Vagina (tissue), 2 donors: Measurements from ENCODE around the gene ZBTB7A. TPM values are rescaled to one million over a fixed set of nuclear protein-coding genes. Genes with fewer than 3 reads are reported as not detected.
"Not testable (repeated sequence)": the region's sequence is repeated elsewhere in the genome, so short reads cannot be mapped to it uniquely, and the experiment has no call there.

Source experiments
- DNase-seq, 2 donors: peaks; one replicate each; pipeline ENCODE4 v3.0.0-alpha.2; 2017; ENCODE audit errors: extremely low spot score in 2 of 2
- H3K27ac ChIP-seq: fragments of 200-600 bp; sonication (generic); one replicate; pipeline ENCODE4 v1.5.1; 2019
- H3K27me3 ChIP-seq: fragments of 200-600 bp; sonication (generic); one replicate; pipeline ENCODE4 v1.5.1; 2019
- H3K36me3 ChIP-seq, 2 donors: fragments of 200-600 bp; sonication (generic); one replicate each; pipeline ENCODE4 v1.5.1; 2017 to 2019
- H3K4me1 ChIP-seq: fragments of 200-600 bp; sonication (generic); one replicate; pipeline ENCODE4 v1.5.1; 2019
- H3K4me3 ChIP-seq, 2 donors: fragments of 200-600 bp; sonication (generic); 1 replicate in 1 of 2; 2 replicates in 1 of 2; pipeline ENCODE4 v1.5.1; 2016 to 2019
- H3K9me3 ChIP-seq: fragments of 200-600 bp; sonication (generic); one replicate; pipeline ENCODE4 v1.5.1; 2019
- CTCF ChIP-seq, 3 experiments: fragments of 450-650 bp in 2 of 3; fragments of 200-600 bp in 1 of 3; sonication (generic) in 1 of 3; IDR thresholded peaks; one replicate each; pipeline ENCODE4 v1.5.1; 2017 to 2019; ENCODE audit warnings: antibody characterized with exemption in 3 of 3, mild to moderate bottlenecking in 2 of 3, moderate library complexity in 2 of 3
- POLR2A ChIP-seq, 2 donors: fragments of 450-650 bp; IDR thresholded peaks; one replicate each; pipeline ENCODE4 v1.6.1; 2017; ENCODE audit warnings: antibody characterized with exemption in 2 of 2, mild to moderate bottlenecking in 2 of 2, moderate library complexity in 2 of 2
- POLR2AphosphoS5 ChIP-seq, 2 donors: sonication (generic); formaldehyde crosslinking; IDR thresholded peaks; one replicate each; pipeline ENCODE4 v1.9.0; 2017; ENCODE audit warnings: antibody characterized with exemption in 2 of 2, mild to moderate bottlenecking in 2 of 2, low read depth in 1 of 2; ENCODE audit not compliant: insufficient read depth in 1 of 2
- intact Hi-C: fragments of 100-400 bp; cut with DNase I; formaldehyde crosslinking; loops from one replicate; pipeline ENCODE4 v1.15.1; 2023
- total RNA-seq: library from RNA; depleted of rRNA; stranded (reverse); fragments of >200 nt; gene quantifications from one replicate; pipeline ENCODE4 v1.2.3, GENCODE V29; 2016

The ZBTB7A gene
- total RNA-seq, 1 donor from 2014 or later, result 60.6 TPM

- no peaks in the 10 kb centered on the region for H3K27me3 ChIP-seq
- TF ChIP-seq CTCF (IDR thresholded peaks at IDR 0.05) (no peak), POLR2AphosphoS5 (IDR thresholded peaks at IDR 0.05; ENCODE audit: insufficient read depth in 1 of 2, low read depth in 1 of 2) (no peak), POLR2A (IDR thresholded peaks at IDR 0.05) (no peak)
- H3K9me3 ChIP-seq, result no peaks in the 10 kb centered on the region
- peaks cover 57% of the 10 kb centered on the region for H3K4me1 ChIP-seq
- no peak overlapping the region for H3K4me3 ChIP-seq
- intact Hi-C loops, result no loop called here
- no peak overlapping the region for H3K27ac ChIP-seq
- DNase-seq, result no peak
- peaks cover 0 to 9% of the 10 kb centered on the region in 2 donors for H3K36me3 ChIP-seq
Observed at GRCh38 chr19:4010808-4011110, 55.9 kb downstream of the ZBTB7A start.

- peaks cover 0 to 9% of the 10 kb centered on the region in 2 donors for H3K36me3 ChIP-seq
- intact Hi-C loops, result loop anchor here (5.0 kb wide), 1 partner anchor 52 kb away; no protein-coding TSS in a partner anchor
- no peaks in the 10 kb centered on the region for H3K9me3 ChIP-seq
- no peak overlapping the region for H3K4me3 ChIP-seq
- no peak overlapping the region for H3K27ac ChIP-seq
- no peak for DNase-seq
- H3K27me3 ChIP-seq, result no peaks in the 10 kb centered on the region
- H3K4me1 ChIP-seq, result peaks cover 51% of the 10 kb centered on the region
- TF ChIP-seq POLR2A (IDR thresholded peaks at IDR 0.05), result no peak
- no peak for TF ChIP-seq CTCF (IDR thresholded peaks at IDR 0.05)
- no peak for TF ChIP-seq POLR2AphosphoS5 (IDR thresholded peaks at IDR 0.05; ENCODE audit: insufficient read depth in 1 of 2, low read depth in 1 of 2)
Observed at GRCh38 chr19:4009990-4010807, 56.5 kb downstream of the ZBTB7A start.

- H3K4me3 ChIP-seq, result peak overlapping the region; percentile 92 to 96
- H3K27me3 ChIP-seq, result no peaks in the 10 kb centered on the region
- peaks cover 0 to 2% of the 10 kb centered on the region in 2 donors for H3K36me3 ChIP-seq
- peaks cover 44% of the 10 kb centered on the region for H3K4me1 ChIP-seq
- H3K27ac ChIP-seq, result peak overlapping the region; percentile 93
- intact Hi-C loops, result loop anchor here (1.0 to 5.0 kb wide), 2 partner anchors 54 to 116 kb away; partner anchors contain the start of gene MAP2K2
- no peak for TF ChIP-seq POLR2AphosphoS5 (IDR thresholded peaks at IDR 0.05; ENCODE audit: insufficient read depth in 1 of 2, low read depth in 1 of 2)
- TF ChIP-seq POLR2A (IDR thresholded peaks at IDR 0.05), result no peak
- TF ChIP-seq CTCF (IDR thresholded peaks at IDR 0.05), result no peak
- DNase-seq, result no peak
- H3K9me3 ChIP-seq, result no peaks in the 10 kb centered on the region
Observed at GRCh38 chr19:4007836-4008539, 58.7 kb downstream of the ZBTB7A start.

DNA sequence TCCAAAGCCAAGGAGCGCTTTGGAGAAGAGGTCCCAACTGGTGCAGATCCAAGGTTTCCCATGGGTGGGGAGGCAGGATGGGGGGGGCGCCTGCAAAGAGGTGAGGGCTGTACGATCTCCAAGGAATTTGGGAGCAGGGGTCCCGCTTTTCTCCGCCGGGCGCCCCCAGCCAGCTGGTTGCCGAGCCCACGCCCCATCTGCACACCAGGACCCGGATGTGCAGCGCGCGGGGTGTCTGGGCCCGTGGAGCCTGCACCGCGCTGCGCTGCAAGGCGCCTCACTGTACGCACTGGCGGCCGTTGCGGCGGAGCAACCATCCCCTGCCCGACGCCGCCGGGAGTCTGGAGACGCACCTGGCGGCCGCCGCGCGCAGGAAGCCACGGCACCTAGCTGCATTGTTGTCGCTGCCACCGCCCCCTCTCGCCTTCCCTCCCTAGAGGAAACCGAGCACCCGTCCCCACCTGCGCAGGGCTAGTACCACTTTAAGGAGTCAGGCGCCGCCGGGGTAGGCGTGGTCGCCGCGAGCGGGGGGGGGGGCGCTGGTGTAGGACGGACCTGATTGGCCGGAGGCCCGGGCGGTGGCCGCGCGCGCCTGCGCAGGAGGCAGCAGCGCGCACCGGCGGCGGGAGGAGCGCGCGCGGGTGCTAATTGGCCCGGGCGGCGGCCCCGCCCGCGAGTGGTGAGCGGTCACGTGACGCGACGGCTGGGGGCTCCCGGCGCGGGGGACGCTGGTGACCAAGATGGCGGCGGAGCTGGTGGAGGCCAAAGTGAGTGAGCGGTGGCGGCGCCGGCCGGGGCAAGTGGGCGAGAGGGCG is 59.5 kb downstream of the ZBTB7A start, which contains the start of gene PIAS4:
Gene PIAS4 (plus strand): TSS at position 716 of the 815 bp plus-strand sequence. CDS start 25 bp downstream, at position 741.
- no peaks in the 10 kb centered on the region for H3K9me3 ChIP-seq
- intact Hi-C loops, result loop anchor here (1.0 to 5.0 kb wide), 2 partner anchors 55 to 117 kb away; partner anchors contain the start of gene MAP2K2
- peaks cover 44% of the 10 kb centered on the region for H3K4me1 ChIP-seq
- peak within 1 kb of the TSS; percentile 92 to 96 for H3K4me3 ChIP-seq
- DNase-seq, result peak in 1 of 2 donors; percentile 95
- H3K27ac ChIP-seq, result peak within 1 kb of the TSS; percentile 93
- no peaks in the 10 kb centered on the region for H3K27me3 ChIP-seq
- TF ChIP-seq CTCF (IDR thresholded peaks at IDR 0.05) (no peak), POLR2AphosphoS5 (IDR thresholded peaks at IDR 0.05; ENCODE audit: insufficient read depth in 1 of 2, low read depth in 1 of 2) (peak in 1 of 2 donors; percentile 86), POLR2A (IDR thresholded peaks at IDR 0.05) (no peak)
- no peaks in the 10 kb centered on the region for H3K36me3 ChIP-seq

DNA sequence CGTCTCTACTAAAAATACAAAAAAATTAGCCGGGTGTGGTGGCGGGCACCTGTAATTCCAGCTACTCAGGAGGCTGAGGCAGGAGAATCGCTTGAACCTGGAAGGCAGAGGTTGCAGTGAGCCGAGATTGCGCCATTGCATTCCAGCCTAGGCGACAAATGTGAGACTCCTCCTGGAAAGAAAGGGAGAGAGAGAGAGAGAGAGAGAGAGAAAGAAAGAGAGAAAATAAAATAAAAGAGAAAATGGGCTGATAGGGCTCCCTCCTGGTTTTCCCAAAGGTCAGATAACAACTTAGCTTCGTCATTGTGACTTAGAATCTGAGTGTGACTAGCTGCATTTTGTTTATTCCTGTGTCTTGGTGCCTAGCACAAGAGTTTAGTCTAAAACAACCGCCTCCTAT is 61.3 kb downstream of the ZBTB7A start:
- peaks cover 33% of the 10 kb centered on the region for H3K4me1 ChIP-seq
- not testable (repeated sequence) for H3K27ac ChIP-seq, H3K27me3 ChIP-seq, DNase-seq, H3K4me3 ChIP-seq, H3K36me3 ChIP-seq, H3K9me3 ChIP-seq
- intact Hi-C loops, result loop anchor here (5.0 kb wide), 1 partner anchor 57 kb away; no protein-coding TSS in a partner anchor

GRCh38 chr19:4000798-4001197 is 65.9 kb downstream of the ZBTB7A start:
- H3K4me3 ChIP-seq, H3K27me3 ChIP-seq: not testable (repeated sequence)

GRCh38 chr19:3998667-3999412 is 67.9 kb downstream of the ZBTB7A start:
- H3K27ac ChIP-seq, DNase-seq, H3K9me3 ChIP-seq, H3K36me3 ChIP-seq, H3K4me1 ChIP-seq, intact Hi-C loops, H3K27me3 ChIP-seq, H3K4me3 ChIP-seq: not testable (repeated sequence)

More at GRCh38 chr19:4000798-4001197, 65.9 kb downstream of the ZBTB7A start:
- DNase-seq, H3K9me3 ChIP-seq, H3K4me1 ChIP-seq, H3K27ac ChIP-seq, intact Hi-C loops, H3K36me3 ChIP-seq: not testable (repeated sequence)
